ENCODE data around the gene KIF19. TPM values are rescaled to one million over a fixed set of nuclear protein-coding genes. Genes with fewer than 3 reads are reported as not detected.

Gene KIF19
- total and polyA plus RNA-seq, 10 of the 15 experiments (the other 5 are each of a cell fraction or from before 2014, with no cell fraction given) = 0.06 to 0.07 TPM; not detected in 8

DNA sequence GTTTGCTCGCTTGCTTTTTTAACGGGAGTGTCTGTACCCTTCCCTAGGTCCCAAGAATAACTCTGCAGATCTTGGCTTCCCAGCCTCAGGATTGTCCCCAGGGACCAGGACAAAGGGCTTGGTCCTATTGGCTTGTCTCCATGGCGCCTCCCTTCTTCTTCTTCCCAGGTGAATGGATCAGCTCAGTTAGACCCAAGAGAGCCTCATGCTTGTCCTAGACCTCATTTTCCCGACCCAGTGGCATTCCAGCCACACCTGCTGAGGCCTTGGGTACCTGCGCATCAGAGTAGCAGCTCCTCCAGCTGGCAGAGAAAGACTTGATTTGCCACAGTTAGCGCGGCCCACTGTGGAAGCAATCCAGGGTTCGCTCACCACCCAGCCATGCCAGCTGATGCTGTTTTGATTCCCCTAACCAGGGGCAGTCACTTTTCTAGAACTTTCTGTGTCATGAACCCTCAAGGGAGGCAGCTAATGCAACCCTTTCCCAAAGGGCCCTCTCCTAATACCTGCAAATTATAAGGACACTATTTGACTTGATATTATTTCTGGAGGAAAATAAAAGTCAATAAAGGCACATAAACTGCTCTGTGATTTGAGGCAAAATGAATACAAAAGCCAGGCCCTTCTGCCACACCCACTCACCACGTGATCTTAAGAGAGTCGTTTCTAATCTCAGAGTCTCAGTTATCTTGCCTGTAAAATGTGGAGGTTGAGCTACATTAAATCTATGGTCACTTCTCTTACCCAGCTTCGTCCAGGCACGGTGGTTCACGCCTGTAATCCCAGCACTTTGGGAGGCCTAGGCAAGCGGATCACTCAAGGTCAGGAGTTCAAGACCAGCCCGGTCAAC lies 55.2 kb downstream of the KIF19 start:
- intact Hi-C loops (cut with micrococcal nuclease; ENCODE audit: unreplicated experiment) (no loop called here), in situ Hi-C loops (cut with MboI) (no loop called here)
- TF ChIP-seq NR2C2 (IDR thresholded peaks at IDR 0.05; ENCODE audit: borderline replicate concordance, control insufficient read depth, insufficient read length, low read depth) = no peak
- TF ChIP-seq, protein P1, sequence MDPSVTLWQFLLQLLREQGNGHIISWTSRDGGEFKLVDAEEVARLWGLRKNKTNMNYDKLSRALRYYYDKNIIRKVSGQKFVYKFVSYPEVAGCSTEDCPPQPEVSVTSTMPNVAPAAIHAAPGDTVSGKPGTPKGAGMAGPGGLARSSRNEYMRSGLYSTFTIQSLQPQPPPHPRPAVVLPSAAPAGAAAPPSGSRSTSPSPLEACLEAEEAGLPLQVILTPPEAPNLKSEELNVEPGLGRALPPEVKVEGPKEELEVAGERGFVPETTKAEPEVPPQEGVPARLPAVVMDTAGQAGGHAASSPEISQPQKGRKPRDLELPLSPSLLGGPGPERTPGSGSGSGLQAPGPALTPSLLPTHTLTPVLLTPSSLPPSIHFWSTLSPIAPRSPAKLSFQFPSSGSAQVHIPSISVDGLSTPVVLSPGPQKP (IDR thresholded peaks at IDR 0.05; ENCODE audit: low read depth, low read length) = no peak
- no peak for TF ChIP-seq ATF2 (IDR thresholded peaks at IDR 0.05; ENCODE audit: low read length)
- Histone ChIP-seq H3K4me3 (no peak overlapping the region), H3K27me3 (replicated peaks in 1 of 2; ENCODE audit: control insufficient read depth in 2 of 2, insufficient read depth in 2 of 2, low read length in 1 of 2) (no peaks in the 10 kb centered on the region), H3K4me2 (ENCODE audit: control insufficient read depth, insufficient read depth) (no peak overlapping the region), H3K27ac (ENCODE audit: control insufficient read depth, insufficient read depth) (no peak overlapping the region), H3K9ac (ENCODE audit: control insufficient read depth, insufficient read depth, low read length) (no peak overlapping the region), H3K79me2 (ENCODE audit: control insufficient read depth, insufficient read depth, low read length) (no peaks in the 10 kb centered on the region), H3K9me3 (replicated peaks; ENCODE audit: control insufficient read depth, insufficient read depth, low read length) (no peaks in the 10 kb centered on the region), H3K4me1 (ENCODE audit: control insufficient read depth, insufficient read depth, low read length) (no peaks in the 10 kb centered on the region), H3K36me3 (ENCODE audit: control insufficient read depth in 2 of 2, insufficient read depth in 2 of 2, low read length in 1 of 2) (no peaks in the 10 kb centered on the region), H4K20me1 (ENCODE audit: control insufficient read depth, insufficient read depth) (no peaks in the 10 kb centered on the region), H2AFZ (ENCODE audit: control insufficient read depth, low read depth, low read length) (no peak overlapping the region)
- RAD21 ChIA-PET (ENCODE audit: unreplicated experiment) = interaction anchor here (0.6 to 3.8 kb wide), 9 partner anchors 10 to 395 kb away, joined by 3 to 45 read pairs (median 5); partner anchors contain the start of genes CD300LB and GPR142
- WGBS (ENCODE audit: insufficient coverage, insufficient replicate concordance, low lambda C conversion rate, missing lambda C conversion rate) = 60% methylated on average over 15 of the region's 15 CpGs
- POLR2A ChIA-PET = interaction anchor here (0.5 to 1.1 kb wide), 5 partner anchors 75 to 151 kb away, joined by 3 to 6 read pairs (median 3); no protein-coding TSS in a partner anchor
- no TSS peak for BruUV-seq (replicated peaks)
- no peak for FAIRE-seq
- SMC1A ChIA-PET (ENCODE audit: uncharacterized antibody, unreplicated experiment) = interaction anchor here (1.3 to 4.5 kb wide), 11 partner anchors 12 to 150 kb away, joined by 3 to 39 read pairs (median 6); partner anchors contain the start of genes CD300LB and GPR142
- no peak for DNase-seq (ENCODE audit: low read depth, low spot score)
- CTCF ChIA-PET = interaction anchor here (1.0 to 11.5 kb wide), 13 partner anchors 12 to 150 kb away, joined by 3 to 314 read pairs (median 8); partner anchors contain the start of genes CD300LB and GPR142
- no peak for ATAC-seq
